Neural crest cell (in vitro differentiated cells): ENCODE data around the gene PPP1R36. TPM values are rescaled to one million over a fixed set of nuclear protein-coding genes. Genes with fewer than 3 reads are reported as not detected.
A peak's percentile ranks its signal among the peaks of the same experiment; 100 is the strongest.
"Not testable (repeated sequence)": the region's sequence is repeated elsewhere in the genome, so short reads cannot be mapped to it uniquely, and the experiment has no call there.

Experiments
- DNase-seq: peaks from one replicate; pipeline ENCODE4 v3.0.0; 2021; ENCODE audit warnings: low read depth, mixed read lengths, low spot score
- H3K27ac Mint-ChIP-seq: one replicate; pipeline ENCODE4 v1.8.0; 2021; ENCODE audit warnings: mild to moderate bottlenecking, mixed read lengths; ENCODE audit not compliant: unreplicated experiment
- H3K27me3 Mint-ChIP-seq: 2 replicates; pipeline ENCODE4 v1.8.0; 2021; ENCODE audit warnings: low read depth, mild to moderate bottlenecking, mixed read lengths
- H3K36me3 Mint-ChIP-seq: 2 replicates; pipeline ENCODE4 v1.8.0; 2021; ENCODE audit warnings: low read depth, mild to moderate bottlenecking, mixed read lengths
- H3K4me1 Mint-ChIP-seq: 2 replicates; pipeline ENCODE4 v1.8.0; 2021; ENCODE audit warnings: mixed read lengths
- H3K4me3 Mint-ChIP-seq: one replicate; pipeline ENCODE4 v1.8.0; 2021; ENCODE audit warnings: mild to moderate bottlenecking, mixed read lengths
- H3K9me3 Mint-ChIP-seq: 2 replicates; pipeline ENCODE4 v1.8.0; 2021; ENCODE audit warnings: mixed read lengths
- total RNA-seq: library from RNA; stranded (reverse); gene quantifications from 2 replicates; pipeline ENCODE4 v1.2.1, GENCODE V29; 2021
- TF ChIP-seq, protein P1 (sequence below): fragments of 200-600 bp; sonication (generic); conservative IDR thresholded peaks from 2 replicates; pipeline ENCODE4 v1.5.0; 2021; ENCODE audit warnings: antibody characterized with exemption, mild to moderate bottlenecking

The PPP1R36 gene
- total RNA-seq, 1 donor from 2014 or later, result 0.33 TPM

DNA sequence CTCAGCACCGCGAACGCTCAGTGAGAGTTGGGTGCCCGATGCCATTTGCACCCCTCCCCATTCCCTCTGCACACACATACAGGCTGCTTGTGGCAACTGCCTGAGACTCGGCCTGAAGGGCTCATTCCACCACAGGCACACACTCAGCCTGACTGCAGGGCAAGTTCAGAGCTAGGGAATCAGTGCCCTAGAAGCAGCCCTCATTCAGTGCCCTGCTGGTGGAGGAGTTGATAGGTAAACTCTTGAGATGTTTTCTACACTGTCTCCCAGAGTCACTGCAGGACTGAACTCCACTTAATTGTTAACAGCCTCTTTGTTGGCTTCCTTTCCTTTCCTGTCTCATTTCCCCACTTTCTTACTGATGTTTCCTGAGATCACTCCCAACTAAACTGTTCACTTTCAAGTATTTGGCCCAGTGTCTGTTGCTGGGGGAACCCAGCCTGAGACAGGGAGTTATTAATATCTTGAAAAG lies 16.9 kb downstream of the PPP1R36 start:
- H3K4me3 Mint-ChIP-seq, result no peak overlapping the region
- H3K27ac Mint-ChIP-seq, result peak overlapping the region; percentile 82
- TF ChIP-seq, protein P1, sequence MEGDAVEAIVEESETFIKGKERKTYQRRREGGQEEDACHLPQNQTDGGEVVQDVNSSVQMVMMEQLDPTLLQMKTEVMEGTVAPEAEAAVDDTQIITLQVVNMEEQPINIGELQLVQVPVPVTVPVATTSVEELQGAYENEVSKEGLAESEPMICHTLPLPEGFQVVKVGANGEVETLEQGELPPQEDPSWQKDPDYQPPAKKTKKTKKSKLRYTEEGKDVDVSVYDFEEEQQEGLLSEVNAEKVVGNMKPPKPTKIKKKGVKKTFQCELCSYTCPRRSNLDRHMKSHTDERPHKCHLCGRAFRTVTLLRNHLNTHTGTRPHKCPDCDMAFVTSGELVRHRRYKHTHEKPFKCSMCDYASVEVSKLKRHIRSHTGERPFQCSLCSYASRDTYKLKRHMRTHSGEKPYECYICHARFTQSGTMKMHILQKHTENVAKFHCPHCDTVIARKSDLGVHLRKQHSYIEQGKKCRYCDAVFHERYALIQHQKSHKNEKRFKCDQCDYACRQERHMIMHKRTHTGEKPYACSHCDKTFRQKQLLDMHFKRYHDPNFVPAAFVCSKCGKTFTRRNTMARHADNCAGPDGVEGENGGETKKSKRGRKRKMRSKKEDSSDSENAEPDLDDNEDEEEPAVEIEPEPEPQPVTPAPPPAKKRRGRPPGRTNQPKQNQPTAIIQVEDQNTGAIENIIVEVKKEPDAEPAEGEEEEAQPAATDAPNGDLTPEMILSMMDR, result no peak
- H3K27me3 Mint-ChIP-seq, result no peaks in the 10 kb centered on the region
- H3K9me3 Mint-ChIP-seq, result no peaks in the 10 kb centered on the region
- peaks cover 25% of the 10 kb centered on the region for H3K4me1 Mint-ChIP-seq
- DNase-seq, result no peak
- H3K36me3 Mint-ChIP-seq, result no peaks in the 10 kb centered on the region

DNA sequence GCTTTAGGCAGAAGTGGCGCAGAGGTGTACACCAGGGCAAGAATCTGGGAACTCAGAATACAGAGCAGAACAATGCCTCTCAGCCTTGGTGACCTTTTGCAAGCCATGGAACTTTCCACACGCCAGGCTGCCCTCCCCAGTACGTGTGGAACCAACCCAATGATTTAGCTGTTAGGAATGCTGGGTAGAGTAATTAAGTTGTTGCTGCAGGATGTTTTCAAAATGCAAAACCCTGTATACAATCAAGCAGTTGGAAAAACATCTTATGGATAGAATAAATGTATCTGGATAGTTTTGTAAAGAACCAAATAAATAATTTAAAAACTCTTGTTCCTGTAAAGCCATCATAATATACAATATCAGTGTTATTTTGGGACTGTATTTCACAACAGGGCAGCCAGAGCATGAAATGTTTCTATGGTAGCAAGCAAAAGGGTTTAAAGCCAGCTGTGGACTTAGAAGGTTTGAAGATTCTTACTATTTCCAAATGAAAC lies 19.4 kb downstream of the PPP1R36 start:
- Mint-ChIP-seq H3K36me3 (no peaks in the 10 kb centered on the region), H3K4me1 (peaks cover 24% of the 10 kb centered on the region)

DNA sequence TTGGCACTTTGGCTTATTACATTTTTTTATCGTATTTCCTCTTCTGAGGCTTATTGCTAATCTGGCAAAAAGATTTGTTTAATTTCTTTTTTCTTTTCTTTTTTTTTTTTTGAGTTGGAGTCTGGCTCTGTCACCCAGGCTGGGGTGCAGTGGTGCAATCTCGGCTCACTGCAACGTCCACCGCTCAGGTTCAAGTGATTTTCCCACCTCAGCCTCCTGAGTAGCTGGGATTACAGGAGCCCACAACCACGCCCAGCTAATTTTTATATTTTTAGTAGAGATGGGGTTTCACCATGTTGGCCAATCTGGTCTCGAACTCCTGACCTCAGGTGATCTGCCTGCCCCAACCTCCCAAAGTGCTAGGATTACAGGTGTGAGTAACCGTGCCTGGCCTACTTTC lies 19.9 kb downstream of the PPP1R36 start:
- DNase-seq, H3K9me3 Mint-ChIP-seq: not testable (repeated sequence)

More for the DNA sequence above, 19.4 kb downstream of the PPP1R36 start:
- Mint-ChIP-seq H3K4me3 (no peak overlapping the region), H3K27ac (peak overlapping the region; percentile 75), H3K27me3 (no peaks in the 10 kb centered on the region), H3K9me3 (no peaks in the 10 kb centered on the region)
- DNase-seq, result no peak
- TF ChIP-seq, protein P1, result no peak

DNA sequence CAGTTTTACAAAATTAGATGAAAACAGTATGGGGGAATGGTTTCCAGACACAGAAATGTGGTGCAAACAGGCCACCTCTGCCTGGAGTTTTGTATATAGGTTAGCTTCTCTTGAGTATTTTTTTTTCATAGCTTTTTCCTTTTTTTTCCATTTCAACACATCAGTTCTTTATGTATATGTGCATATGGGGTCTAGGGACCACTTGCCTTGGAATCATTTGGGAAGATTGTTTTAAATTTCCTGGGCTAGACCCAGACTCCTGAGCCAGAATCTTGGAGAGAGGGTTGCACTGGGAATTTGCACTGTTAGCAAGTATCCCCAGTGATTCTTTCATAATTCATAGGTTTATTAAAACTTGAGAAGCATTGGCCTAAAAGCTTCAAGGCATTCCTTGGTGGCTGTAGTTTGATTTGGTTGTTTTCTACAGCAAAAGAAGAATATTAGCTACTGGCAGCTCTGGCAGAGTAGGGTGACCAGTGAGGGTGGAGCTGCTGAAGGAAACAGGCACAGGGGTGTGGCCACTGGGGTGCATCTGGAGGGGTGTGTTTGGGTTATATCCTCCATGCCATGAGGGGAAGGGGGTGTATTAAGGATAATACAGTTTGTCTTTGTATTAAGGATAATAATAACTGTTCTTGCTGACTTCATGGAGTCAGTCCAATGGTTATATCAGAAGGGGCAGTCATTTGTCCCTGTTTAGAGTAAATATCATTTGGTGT lies 22.8 kb downstream of the PPP1R36 start:
- H3K4me3 Mint-ChIP-seq, result no peak overlapping the region
- TF ChIP-seq, protein P1, result no peak
- DNase-seq, result no peak
- H3K27me3 Mint-ChIP-seq, result no peaks in the 10 kb centered on the region
- no peaks in the 10 kb centered on the region for H3K9me3 Mint-ChIP-seq
- H3K27ac Mint-ChIP-seq, result peak overlapping the region; percentile 50
- no peaks in the 10 kb centered on the region for H3K36me3 Mint-ChIP-seq
- peaks cover 16% of the 10 kb centered on the region for H3K4me1 Mint-ChIP-seq

More for the DNA sequence above, 19.9 kb downstream of the PPP1R36 start:
- not testable (repeated sequence) for H3K27me3 Mint-ChIP-seq, H3K4me3 Mint-ChIP-seq, H3K36me3 Mint-ChIP-seq, H3K27ac Mint-ChIP-seq
- H3K4me1 Mint-ChIP-seq, result peaks cover 24% of the 10 kb centered on the region

DNA sequence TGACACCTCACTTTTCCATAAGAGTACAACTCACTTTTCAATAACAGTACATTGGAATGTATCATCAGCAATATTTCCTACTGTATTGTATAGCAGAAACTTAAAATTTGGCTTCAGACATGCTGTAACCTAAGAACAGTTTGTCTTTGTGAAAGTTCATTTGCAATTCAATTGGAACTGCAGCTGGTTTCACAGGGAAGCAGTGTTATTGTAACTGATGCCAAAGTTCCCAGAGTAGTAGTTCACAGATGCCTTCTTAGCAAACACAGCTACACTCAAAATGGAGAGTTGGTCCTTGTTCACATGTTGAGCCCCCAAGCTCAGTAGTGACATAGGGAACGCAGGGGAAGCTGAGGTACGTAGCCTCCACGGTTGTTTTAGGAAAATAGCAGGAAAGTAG lies 23.3 kb downstream of the PPP1R36 start:
- Mint-ChIP-seq H3K27ac (no peak overlapping the region), H3K4me3 (no peak overlapping the region), H3K9me3 (no peaks in the 10 kb centered on the region), H3K4me1 (peaks cover 16% of the 10 kb centered on the region), H3K36me3 (no peaks in the 10 kb centered on the region), H3K27me3 (no peaks in the 10 kb centered on the region)
- DNase-seq, result no peak
- TF ChIP-seq, protein P1, result no peak
